GM21576 (cell line): ENCODE data around the gene TNP2.
A peak's percentile ranks its signal among the peaks of the same experiment; 100 is the strongest.
"Not testable (repeated sequence)": the region's sequence is repeated elsewhere in the genome, so short reads cannot be mapped to it uniquely, and the experiment has no call there.

Experiments used
- ATAC-seq: cut with Tn5 transposase; IDR thresholded peaks from one replicate; pipeline ENCODE4 v1.9.1; 2021; ENCODE audit warnings: mild to moderate bottlenecking, moderate library complexity; ENCODE audit not compliant: unreplicated experiment

Gene TNP2

DNA sequence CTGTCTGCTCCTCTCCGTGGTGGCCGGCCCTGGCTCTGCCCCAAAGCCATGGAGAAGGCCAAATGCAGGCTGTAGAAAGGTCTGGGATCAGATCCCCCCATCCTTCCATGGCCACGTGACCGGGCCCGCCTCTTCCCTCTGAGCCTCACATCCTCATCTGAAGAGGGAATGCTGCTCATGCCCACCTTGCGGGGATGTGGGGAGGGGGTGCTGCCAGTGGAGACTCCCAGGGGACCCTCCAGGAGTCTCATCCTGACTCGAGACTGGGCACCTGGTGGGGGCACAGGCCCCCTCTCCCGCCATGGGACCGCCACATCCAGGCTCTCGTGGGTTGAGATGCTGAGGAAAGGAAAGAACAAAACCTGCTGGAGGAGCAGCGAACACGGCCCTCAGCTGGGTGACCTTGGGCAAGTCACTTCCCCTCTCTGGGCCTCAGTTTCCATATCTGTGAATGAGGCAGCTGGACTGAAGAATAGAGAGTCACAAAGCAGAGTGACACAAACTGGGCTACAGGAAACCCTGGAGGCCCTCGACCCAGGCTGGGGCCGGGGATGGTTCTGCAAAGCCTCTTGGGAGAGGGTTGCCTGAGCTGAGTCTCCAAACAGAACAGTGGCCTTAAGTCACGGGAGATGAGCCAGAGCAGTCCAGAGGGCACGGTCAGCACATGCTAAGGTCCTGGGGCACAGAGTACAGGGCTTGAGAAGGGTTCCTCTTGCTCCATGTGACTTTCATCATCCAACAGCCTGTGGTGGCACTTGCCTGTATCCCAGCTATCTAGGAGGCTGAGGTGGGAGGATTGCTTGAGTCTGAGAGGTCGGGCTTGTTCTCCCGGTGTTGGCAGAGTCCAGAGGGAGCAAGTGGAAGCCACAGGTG, 43.2 kb downstream of the TNP2 start:
- peak; percentile 2 for ATAC-seq

DNA sequence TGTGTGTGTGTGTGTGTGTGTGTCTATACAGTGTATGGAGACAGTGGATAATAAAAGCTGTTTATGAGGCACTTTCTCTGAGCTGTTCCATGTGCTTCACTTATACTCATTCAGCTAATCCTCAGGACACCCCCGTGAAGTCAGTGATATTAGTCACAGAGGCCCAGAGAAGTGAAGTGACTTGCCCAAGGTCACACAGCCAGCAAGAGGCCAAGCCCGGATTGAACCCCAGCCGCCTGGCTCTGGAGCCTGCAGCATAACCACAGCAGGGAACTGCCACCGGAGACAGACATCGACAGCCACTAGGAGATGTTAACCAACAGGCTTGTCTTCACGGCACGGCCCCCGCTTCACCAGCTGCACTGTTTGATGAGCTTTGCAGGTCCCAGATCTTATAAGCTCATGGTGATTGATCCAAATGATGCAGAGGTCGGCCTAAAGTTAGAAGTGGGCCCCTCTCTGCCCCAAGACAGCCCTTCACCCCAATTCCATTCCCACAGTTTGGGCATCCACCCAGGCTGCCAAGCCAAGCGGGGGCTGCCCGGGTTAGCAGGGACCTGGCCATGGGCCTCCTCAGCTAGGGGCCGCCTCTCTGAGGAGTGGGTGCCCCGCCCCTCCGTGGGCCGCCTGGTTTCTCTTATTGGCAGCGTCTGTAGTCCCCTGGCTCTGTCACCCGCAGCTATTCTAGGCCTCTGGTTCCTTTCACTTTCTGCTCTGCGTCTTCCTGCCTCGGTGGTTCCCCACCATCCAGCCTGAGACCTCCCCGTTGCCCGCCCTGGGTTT, 44.0 kb downstream of the TNP2 start:
- peak; percentile 72 for ATAC-seq

DNA sequence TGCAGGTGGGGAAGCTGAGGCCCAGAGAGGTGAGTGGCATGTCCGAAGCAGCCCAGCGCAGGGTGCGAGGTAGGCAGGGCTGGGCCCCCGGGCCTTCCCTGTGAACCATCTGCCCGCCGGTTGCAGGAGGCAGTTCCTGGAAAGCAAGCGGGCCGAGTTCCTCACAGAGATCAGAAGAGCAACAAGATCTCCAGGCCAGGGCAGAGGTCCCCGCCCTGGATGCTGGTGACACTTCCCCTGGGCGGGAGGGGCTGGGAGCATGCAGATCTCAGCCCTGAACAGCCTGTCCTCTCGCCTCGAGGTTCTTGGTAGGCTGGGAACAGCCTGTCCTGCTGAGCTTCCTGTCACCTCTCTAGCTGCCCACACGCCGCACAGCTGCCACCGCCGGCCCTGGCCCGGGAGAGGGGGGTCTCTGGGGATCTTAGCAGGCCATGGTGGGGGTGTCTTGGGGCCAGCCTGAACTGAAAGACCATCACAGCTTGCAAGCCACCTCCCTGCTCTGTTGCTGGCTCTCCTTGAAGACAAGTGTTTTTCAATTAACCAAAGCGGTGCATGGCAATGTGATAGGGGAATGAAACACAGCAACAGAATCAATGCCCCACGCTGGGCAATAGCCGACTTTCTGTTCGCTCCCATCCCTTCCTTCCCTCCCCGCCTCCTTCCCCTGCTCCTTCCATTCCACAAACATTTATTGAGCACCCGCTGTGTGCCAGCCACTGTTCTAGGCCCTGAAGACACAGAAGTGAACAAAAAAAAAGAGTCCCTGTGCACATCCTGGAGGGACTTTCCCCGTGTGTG, 44.8 kb downstream of the TNP2 start:
- ATAC-seq, result peak; percentile 43

DNA sequence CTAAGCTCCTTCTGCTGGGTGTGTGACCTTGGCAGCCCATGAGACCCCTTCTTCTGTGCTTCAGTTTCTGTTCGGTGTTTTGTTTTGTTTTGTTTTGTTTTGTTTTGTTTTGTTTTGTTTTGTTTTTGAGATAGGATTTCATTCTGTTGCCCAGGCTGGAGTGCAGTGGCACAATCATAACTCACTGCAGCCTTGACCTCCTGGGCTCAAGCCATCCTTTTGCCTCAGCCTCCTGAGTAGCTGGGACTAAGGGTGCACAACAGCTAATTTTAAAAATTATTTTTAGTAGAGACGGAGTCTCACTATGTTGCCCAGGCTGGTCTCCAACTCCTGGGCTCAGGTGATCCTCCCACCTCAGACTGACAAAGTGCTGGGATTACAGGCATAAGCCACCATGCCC, 48.6 kb downstream of the TNP2 start:
- ATAC-seq, result not testable (repeated sequence)

DNA sequence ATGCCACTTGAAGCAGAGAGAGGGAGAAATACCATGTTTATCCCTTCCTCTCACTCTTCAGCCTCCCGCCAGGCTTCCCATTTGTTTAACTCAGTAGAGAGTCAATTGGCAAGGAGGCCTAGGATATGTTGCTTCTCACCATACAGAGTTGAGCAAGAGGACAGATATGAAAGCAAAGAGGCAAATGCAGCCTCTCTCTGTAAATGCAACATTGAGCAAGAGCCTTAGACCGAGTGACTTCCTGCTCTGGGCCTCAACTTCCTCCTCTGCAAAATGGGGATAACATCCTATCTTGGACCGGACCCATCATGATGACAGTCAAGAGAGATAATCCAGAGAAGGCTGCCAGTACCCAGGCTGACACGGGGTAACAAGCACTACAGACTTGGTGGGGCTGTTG, 49.9 kb downstream of the TNP2 start:
- ATAC-seq, result no peak

DNA sequence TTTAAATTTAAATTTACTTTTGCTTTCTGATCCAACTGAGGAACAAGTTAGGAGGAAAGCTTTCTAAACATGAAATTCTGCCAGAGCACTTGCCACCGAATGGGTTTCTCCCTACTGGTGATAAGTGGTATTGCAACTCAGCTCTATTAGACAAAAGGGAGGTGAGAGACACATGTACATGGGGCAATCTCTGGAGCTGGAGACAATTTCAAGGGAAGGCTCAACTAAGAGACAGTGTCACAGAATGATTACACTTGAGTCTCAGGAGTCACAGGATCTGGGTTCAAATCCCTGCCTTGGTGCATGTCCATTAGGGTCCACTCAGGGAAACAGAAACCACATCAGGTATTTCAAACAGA, 50.5 kb downstream of the TNP2 start:
- ATAC-seq, result no peak
